Trophoblast cell (in vitro differentiated cells and primary cell): ENCODE data around the gene CDC73.

Experiments
- DNase-seq, 2 donors: peaks; one replicate each; pipeline ENCODE4 v3.0.0-alpha.2; 2016
- H2AFZ ChIP-seq: 2 replicates; pipeline ENCODE4 v1.6.1; 2013; ENCODE audit warnings: low read length, moderate library complexity, mild to moderate bottlenecking; ENCODE audit not compliant: insufficient read depth, poor library complexity
- H2AK5ac ChIP-seq: 2 replicates; pipeline ENCODE4 v1.6.1; 2013; ENCODE audit warnings: mild to moderate bottlenecking, low read length
- H2BK120ac ChIP-seq: 2 replicates; pipeline ENCODE4 v1.6.1; 2013; ENCODE audit warnings: low read length, mild to moderate bottlenecking, moderate library complexity; ENCODE audit not compliant: insufficient read depth, poor library complexity
- H2BK12ac ChIP-seq: 2 replicates; pipeline ENCODE4 v1.6.1; 2013; ENCODE audit warnings: mild to moderate bottlenecking, low read length, moderate library complexity
- H2BK5ac ChIP-seq: 2 replicates; pipeline ENCODE4 v1.6.1; 2013; ENCODE audit warnings: low read length, low read depth, moderate library complexity, mild to moderate bottlenecking; ENCODE audit not compliant: poor library complexity
- H3K14ac ChIP-seq: 2 replicates; pipeline ENCODE4 v1.6.1; 2013; ENCODE audit warnings: mild to moderate bottlenecking, low read length
- H3K18ac ChIP-seq: 2 replicates; pipeline ENCODE4 v1.6.1; 2013; ENCODE audit warnings: mild to moderate bottlenecking, low read length
- H3K23ac ChIP-seq: 2 replicates; pipeline ENCODE4 v1.6.1; 2013; ENCODE audit warnings: low read length
- H3K27ac ChIP-seq: 2 replicates; pipeline ENCODE4 v1.5.1; 2013; ENCODE audit warnings: low read depth, mild to moderate bottlenecking, inconsistent platforms, low read length, moderate library complexity
- H3K27me3 ChIP-seq: 2 replicates; pipeline ENCODE4 v1.6.1; 2013; ENCODE audit warnings: inconsistent platforms, mild to moderate bottlenecking, low read length, moderate library complexity; ENCODE audit not compliant: insufficient read depth
- H3K36me3 ChIP-seq, 2 experiments: 1 replicate in 1 of 2; 2 replicates in 1 of 2; pipeline ENCODE4 v1.6.1; 2013; ENCODE audit warnings: low read length in 2 of 2, mild to moderate bottlenecking in 2 of 2, moderate library complexity in 1 of 2; ENCODE audit not compliant: insufficient read depth in 2 of 2, control insufficient read depth in 1 of 2
- H3K4ac ChIP-seq: 2 replicates; pipeline ENCODE4 v1.6.1; 2013; ENCODE audit warnings: low read depth, mild to moderate bottlenecking, low read length, moderate library complexity
- H3K4me1 ChIP-seq, 2 experiments: 1 replicate in 1 of 2; 2 replicates in 1 of 2; pipeline ENCODE4 v1.6.1; 2013; ENCODE audit warnings: low read length in 2 of 2, mild to moderate bottlenecking in 2 of 2, moderate library complexity in 1 of 2; ENCODE audit not compliant: insufficient read depth in 2 of 2, control insufficient read depth in 1 of 2
- H3K4me2 ChIP-seq: 2 replicates; pipeline ENCODE4 v1.6.1; 2013; ENCODE audit warnings: inconsistent platforms, mild to moderate bottlenecking, low read length, moderate library complexity
- H3K4me3 ChIP-seq: 2 replicates; pipeline ENCODE4 v1.5.1; 2013; ENCODE audit warnings: mild to moderate bottlenecking, low read depth, low read length, inconsistent platforms
- H3K79me1 ChIP-seq: one replicate; pipeline ENCODE4 v1.6.1; 2013; ENCODE audit warnings: low read length
- H3K79me2 ChIP-seq: 2 replicates; pipeline ENCODE4 v1.6.1; 2013; ENCODE audit warnings: low read length, mild to moderate bottlenecking; ENCODE audit not compliant: control insufficient read depth, insufficient read depth, poor library complexity
- H3K9ac ChIP-seq: 2 replicates; pipeline ENCODE4 v1.6.1; 2013; ENCODE audit warnings: mild to moderate bottlenecking, low read length
- H3K9me3 ChIP-seq: 2 replicates; pipeline ENCODE4 v1.6.1; 2013; ENCODE audit warnings: low read depth, mild to moderate bottlenecking, control low read depth, inconsistent platforms, low read length; ENCODE audit not compliant: insufficient read depth
- H4K12ac ChIP-seq: 2 replicates; pipeline ENCODE4 v1.6.1; 2013; ENCODE audit warnings: low read depth, mild to moderate bottlenecking, low read length, moderate library complexity
- H4K8ac ChIP-seq: 2 replicates; pipeline ENCODE4 v1.6.1; 2013; ENCODE audit warnings: low read depth, mild to moderate bottlenecking, low read length, moderate library complexity
- H4K91ac ChIP-seq: one replicate; pipeline ENCODE4 v1.6.1; 2013; ENCODE audit warnings: low read depth, mild to moderate bottlenecking, low read length, moderate library complexity
- WGBS: extraction: QIAGEN DNeasy Blood & Tissue Kit; methylation state at CpG from one replicate; pipeline ENCODE4 v1.1.7; 2013; ENCODE audit warnings: missing lambda C conversion rate; ENCODE audit not compliant: insufficient read length, insufficient coverage; ENCODE audit errors: extremely low coverage; 5-methylcytosine and 5-hydroxymethylcytosine counted together

CDC73 gene

GRCh38 chr1:193211539-193211938 is 89.7 kb downstream of the CDC73 start:
- Histone ChIP-seq H3K4me3 (no peak overlapping the region), H3K27me3 (no peaks in the 10 kb centered on the region), H2BK12ac (no peak overlapping the region), H3K79me1 (no peaks in the 10 kb centered on the region), H3K4me1 (no peaks in the 10 kb centered on the region), H3K36me3 (peaks cover 2 to 4% of the 10 kb centered on the region in 2 experiments), H3K18ac (no peak overlapping the region), H3K9me3 (no peaks in the 10 kb centered on the region), H3K9ac (no peak overlapping the region), H4K12ac (no peak overlapping the region), H2AFZ (no peak overlapping the region), H3K23ac (no peak overlapping the region), H3K4me2 (no peak overlapping the region), H3K27ac (no peak overlapping the region), H2BK5ac (no peak overlapping the region), H3K4ac (no peak overlapping the region), H2BK120ac (no peak overlapping the region), H3K79me2 (no peaks in the 10 kb centered on the region), H4K91ac (no peak overlapping the region), H2AK5ac (no peak overlapping the region), H4K8ac (no peak overlapping the region), H3K14ac (no peak overlapping the region)
- WGBS = no CpG with 5 or more reads among the region's 1 CpG
- peak; percentile 81 to 92 for DNase-seq

- Histone ChIP-seq H4K12ac (no peak overlapping the region), H3K27ac (no peak overlapping the region), H2BK120ac (no peak overlapping the region), H4K91ac (no peak overlapping the region), H3K36me3 (peaks cover 4 to 10% of the 10 kb centered on the region in 2 experiments), H2AK5ac (no peak overlapping the region), H3K4me1 (no peaks in the 10 kb centered on the region), H3K79me1 (no peaks in the 10 kb centered on the region), H2AFZ (no peak overlapping the region), H4K8ac (no peak overlapping the region), H3K27me3 (no peaks in the 10 kb centered on the region), H3K23ac (no peak overlapping the region), H3K18ac (no peak overlapping the region), H3K14ac (no peak overlapping the region), H2BK5ac (no peak overlapping the region), H3K4me3 (no peak overlapping the region), H3K9me3 (peaks cover 2% of the 10 kb centered on the region), H3K4ac (no peak overlapping the region), H3K79me2 (no peaks in the 10 kb centered on the region), H3K4me2 (no peak overlapping the region), H2BK12ac (no peak overlapping the region), H3K9ac (no peak overlapping the region)
- WGBS = no CpG with 5 or more reads among the region's 2 CpGs
- DNase-seq = no peak
These were observed 90.8 kb downstream of the CDC73 start for GRCh38 chr1:193212637-193213036.

GRCh38 chr1:193213998-193214397 is 92.2 kb downstream of the CDC73 start:
- Histone ChIP-seq H4K8ac (no peak overlapping the region), H3K14ac (no peak overlapping the region), H2BK12ac (no peak overlapping the region), H3K4me2 (no peak overlapping the region), H3K9me3 (peaks cover 2% of the 10 kb centered on the region), H3K23ac (peak overlapping the region; percentile 78), H2AFZ (no peak overlapping the region), H3K4me3 (no peak overlapping the region), H2BK120ac (no peak overlapping the region), H3K18ac (no peak overlapping the region), H3K27me3 (no peaks in the 10 kb centered on the region), H3K36me3 (peaks cover 4 to 10% of the 10 kb centered on the region in 2 experiments), H3K79me1 (no peaks in the 10 kb centered on the region), H4K12ac (no peak overlapping the region), H2AK5ac (no peak overlapping the region), H3K27ac (no peak overlapping the region), H3K79me2 (no peaks in the 10 kb centered on the region), H3K4me1 (no peaks in the 10 kb centered on the region), H4K91ac (no peak overlapping the region), H2BK5ac (no peak overlapping the region), H3K4ac (no peak overlapping the region), H3K9ac (no peak overlapping the region)
- DNase-seq = no peak
- WGBS = no CpG with 5 or more reads among the region's 4 CpGs

- peaks cover 2% of the 10 kb centered on the region for H3K9me3 ChIP-seq
- peaks cover 4 to 10% of the 10 kb centered on the region in 2 experiments for H3K36me3 ChIP-seq
- DNase-seq = no peak
- no peak overlapping the region for H3K14ac ChIP-seq
- no peak overlapping the region for H3K27ac ChIP-seq
- H3K23ac ChIP-seq = no peak overlapping the region
- no peaks in the 10 kb centered on the region for H3K79me1 ChIP-seq
- no peak overlapping the region for H3K18ac ChIP-seq
- no peak overlapping the region for H2BK5ac ChIP-seq
- no peak overlapping the region for H2BK12ac ChIP-seq
- WGBS = no CpG with 5 or more reads among the region's 8 CpGs
- no peaks in the 10 kb centered on the region for H3K27me3 ChIP-seq
- H3K9ac ChIP-seq = no peak overlapping the region
- H2AFZ ChIP-seq = no peak overlapping the region
- no peak overlapping the region for H4K91ac ChIP-seq
- H3K4me1 ChIP-seq = no peaks in the 10 kb centered on the region
- H4K12ac ChIP-seq = no peak overlapping the region
- no peak overlapping the region for H3K4me2 ChIP-seq
- no peaks in the 10 kb centered on the region for H3K79me2 ChIP-seq
- H3K4ac ChIP-seq = no peak overlapping the region
- H2AK5ac ChIP-seq = no peak overlapping the region
- H4K8ac ChIP-seq = no peak overlapping the region
- no peak overlapping the region for H3K4me3 ChIP-seq
- H2BK120ac ChIP-seq = no peak overlapping the region
These were observed 95.1 kb downstream of the CDC73 start for GRCh38 chr1:193216920-193217319.
